ENCODE results near the gene CRB2.
"Not testable (repeated sequence)": the region's sequence is repeated elsewhere in the genome, so short reads cannot be mapped to it uniquely, and the experiment has no call there.

The CRB2 gene

DNA sequence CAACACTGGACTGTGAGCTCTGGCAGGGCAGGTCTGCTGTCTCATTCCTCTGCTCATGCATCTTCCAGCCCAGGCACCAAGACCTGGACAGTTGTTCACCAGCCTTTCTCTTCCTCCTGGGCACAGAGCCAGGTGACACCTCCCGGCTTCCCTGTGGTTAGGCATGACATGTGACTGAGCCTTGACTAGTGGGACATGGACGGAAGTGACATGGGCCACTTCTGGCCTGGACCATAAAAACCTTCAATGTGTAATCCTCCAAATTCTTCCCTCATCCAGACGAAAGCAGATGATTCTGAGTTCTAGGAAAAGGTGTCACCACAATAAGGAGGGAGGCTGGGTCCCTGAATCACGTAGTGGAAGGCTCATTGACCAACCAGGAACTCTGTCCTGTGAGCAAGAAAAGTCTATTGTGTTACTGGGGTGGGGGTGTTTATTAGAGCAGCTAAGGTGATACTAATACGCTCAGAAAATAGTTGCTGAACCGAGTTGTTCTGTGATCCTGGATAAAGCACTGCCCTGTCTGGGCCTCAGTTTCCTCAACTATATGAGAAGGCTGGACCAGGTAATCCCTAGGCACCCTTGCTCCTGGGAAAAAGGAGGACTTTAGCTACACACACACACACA lies 26.6 kb upstream of the CRB2 start:
- no peak for DNase-seq

DNA sequence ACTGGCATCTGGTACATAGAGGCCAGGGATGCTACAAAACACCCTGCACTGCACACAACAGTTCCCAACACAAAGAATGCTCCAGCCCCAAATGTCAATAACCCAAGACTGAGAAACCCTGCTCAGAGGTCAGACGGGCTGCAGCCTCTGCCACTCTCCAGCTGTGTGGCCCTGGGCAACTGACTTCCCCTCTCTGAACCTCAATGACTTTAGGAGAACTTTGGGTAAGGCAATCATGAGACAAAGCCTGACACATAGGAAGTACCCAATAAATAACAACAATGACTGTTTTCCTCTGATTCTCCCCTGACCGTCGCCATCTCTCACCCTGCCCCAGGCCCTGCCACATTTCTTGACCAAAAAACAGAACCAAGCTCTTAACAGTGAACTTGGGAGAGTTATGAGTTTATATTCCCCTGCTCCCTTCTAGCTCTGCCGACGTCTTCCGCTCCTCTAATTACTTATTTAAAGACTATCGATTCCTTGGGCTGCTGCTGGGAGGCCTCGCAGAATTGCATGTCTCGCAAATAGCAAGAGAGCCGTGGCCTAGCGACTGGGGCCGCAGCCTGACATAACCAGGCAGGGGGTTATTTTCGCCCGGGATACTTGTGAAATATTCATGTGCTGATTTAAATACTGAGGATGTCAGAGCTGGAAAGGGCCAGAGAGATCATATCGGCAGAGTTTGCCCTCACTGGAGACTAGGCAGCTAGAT lies 24.5 kb upstream of the CRB2 start:
- DNase-seq, result no peak

DNA sequence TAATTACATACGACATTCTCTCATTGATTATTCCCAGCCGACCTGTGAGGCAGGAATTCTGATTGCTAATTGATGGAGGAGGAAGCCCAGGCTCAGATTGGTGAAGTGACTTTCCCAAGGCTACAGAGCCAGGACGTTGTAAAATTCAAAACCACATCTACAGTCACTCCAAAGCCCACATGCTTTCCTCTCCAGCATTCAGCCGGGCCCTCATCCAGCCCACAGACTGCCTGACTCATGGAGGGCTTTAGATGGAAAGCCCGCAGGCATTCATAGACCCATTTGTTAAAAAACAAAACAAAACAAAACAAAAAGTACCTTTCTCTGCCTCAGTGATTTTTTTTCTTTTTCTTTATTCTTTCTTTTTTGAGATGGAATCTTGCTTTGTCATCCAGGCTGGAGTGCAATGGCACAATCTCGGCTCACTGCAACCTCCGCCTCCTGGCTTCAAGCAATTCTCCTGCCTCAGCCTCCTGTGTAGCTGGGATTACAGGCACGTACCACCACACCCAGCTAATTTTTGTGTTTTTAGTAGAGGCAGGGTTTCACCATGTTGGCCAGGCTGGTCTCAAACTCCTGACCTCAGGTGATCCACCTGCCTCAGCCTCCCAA lies 22.8 kb upstream of the CRB2 start:
- DNase-seq, result not testable (repeated sequence)

DNA sequence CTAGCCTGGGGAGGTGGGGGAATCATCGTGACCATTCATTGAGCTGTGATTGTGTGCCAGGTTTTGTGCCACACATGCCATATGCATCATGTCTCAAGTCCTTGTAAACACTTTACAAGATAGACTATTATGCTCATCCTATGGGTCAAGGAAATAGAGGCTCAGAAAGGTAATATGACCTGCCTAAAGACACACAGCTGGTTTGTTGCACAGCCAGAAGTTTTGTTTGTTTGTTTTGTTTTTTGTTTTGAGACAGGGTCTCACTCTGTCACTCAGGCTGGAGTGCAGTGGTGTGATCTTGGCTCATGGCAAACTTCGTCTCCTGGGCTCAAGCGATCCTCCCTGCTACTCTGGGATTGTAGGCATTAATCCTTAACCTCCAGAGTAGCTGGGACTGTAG lies 21.4 kb upstream of the CRB2 start:
- no peak for DNase-seq

DNA sequence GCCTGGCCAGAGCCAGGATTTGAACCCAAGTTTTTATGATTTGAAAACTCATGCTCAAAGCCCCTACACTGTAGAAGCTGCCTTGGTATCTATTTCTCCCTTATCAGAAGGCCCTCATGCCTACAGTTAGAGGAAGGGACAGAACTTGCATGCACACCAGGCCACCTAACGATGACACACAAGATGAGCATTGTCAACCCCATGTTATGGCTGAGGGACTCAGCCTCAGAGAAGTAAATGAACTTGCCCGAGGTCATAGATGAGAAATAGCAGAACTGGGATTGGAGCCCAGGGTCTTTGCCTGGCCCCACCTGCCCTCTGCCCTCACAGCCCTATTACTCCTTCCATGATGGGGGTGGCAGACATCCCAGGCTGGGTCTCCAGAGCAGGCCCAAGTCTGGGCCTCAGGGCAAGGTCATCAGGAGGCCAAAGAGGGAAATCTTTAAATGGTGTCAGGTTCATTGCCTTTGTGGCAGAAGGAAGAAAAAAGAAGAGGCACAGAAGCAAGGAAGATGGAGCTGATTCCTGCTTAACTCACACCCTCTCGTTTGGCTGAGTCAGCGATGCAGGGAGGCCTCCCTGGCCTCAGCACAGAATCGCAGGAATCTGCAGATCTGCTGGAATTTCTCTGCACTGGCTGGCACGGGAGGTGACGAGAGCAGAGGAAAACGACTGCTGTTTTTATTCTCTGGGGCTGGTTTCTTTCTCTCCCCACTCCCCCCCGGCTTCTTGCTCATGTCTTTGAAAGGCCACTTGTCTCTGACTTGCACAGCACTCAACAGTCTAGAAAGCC lies 20.6 kb upstream of the CRB2 start:
- no peak for DNase-seq

DNA sequence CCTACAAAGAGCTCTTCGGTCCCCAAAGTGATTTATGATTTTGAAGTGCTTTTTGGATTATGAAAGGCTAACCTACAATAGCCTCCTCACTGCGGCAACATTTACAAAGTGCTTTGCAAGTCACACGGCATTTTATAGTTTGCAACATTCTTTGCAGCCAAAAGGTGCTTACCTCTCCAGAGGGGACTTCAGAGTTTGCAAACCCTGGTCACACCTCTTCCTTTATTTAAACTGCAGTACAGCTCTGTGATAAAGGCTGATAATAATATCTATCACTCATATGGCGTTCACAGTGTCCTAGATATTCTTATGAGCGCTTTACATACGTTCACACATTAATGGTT lies 20.0 kb upstream of the CRB2 start:
- DNase-seq, result no peak

DNA sequence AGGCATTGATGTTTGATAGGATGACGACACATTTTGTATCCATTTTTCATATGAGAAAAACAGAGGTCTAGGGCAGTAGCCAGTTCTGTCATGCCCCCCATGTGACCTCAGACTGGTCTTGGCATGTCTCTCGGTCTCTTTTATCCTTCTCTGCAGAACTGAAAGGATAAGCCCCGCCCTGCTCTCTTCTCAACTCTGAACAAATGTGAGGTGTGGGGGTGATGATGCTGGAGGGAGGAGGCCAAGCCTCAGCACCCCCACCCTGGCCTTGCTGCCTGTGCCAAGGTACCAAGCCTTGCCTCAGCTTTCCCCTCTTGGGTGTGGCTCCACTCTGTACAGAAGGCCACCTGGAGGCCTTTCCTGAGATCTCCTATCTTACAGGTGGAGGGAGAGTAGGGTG lies 19.5 kb upstream of the CRB2 start:
- DNase-seq, result no peak

DNA sequence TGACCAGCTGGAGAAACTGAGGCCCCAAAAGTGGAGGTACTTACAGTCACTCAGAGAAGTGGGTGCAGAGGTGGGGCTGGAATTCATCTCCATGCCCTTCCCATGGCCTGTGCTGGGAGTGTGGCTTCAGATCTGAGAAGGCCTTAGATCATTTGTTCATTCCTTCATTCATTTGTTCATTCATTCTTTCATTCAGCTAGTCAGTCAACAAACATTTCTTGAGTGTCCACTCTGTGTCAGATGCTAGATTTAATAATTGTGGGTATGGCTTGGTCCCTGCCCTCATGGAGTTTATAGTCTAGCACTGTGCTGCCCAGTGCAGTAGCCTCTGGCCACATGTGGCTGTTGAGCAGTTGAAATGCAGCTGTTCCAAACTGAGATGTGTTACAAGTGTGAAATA lies 19.0 kb upstream of the CRB2 start:
- DNase-seq, result no peak

DNA sequence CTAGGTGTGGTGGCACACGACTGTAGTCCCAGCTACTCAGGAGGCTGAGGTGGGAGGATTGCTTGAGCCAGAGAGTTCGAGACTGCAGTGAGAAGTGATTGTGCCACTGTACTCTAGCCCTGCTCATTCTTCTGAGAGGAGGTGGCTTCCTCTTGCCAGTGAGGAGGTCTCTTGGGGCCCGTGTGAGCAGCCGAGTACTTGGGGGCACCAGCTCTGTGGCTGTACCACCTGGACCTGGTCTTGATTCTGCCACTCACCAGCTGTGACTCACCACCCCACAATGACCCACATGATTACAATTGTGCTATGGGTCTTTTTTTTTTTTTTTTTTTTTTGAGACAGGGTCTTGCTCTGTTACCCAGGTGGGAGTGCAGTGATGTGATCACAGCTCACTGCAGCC lies 18.0 kb upstream of the CRB2 start:
- no peak for DNase-seq

DNA sequence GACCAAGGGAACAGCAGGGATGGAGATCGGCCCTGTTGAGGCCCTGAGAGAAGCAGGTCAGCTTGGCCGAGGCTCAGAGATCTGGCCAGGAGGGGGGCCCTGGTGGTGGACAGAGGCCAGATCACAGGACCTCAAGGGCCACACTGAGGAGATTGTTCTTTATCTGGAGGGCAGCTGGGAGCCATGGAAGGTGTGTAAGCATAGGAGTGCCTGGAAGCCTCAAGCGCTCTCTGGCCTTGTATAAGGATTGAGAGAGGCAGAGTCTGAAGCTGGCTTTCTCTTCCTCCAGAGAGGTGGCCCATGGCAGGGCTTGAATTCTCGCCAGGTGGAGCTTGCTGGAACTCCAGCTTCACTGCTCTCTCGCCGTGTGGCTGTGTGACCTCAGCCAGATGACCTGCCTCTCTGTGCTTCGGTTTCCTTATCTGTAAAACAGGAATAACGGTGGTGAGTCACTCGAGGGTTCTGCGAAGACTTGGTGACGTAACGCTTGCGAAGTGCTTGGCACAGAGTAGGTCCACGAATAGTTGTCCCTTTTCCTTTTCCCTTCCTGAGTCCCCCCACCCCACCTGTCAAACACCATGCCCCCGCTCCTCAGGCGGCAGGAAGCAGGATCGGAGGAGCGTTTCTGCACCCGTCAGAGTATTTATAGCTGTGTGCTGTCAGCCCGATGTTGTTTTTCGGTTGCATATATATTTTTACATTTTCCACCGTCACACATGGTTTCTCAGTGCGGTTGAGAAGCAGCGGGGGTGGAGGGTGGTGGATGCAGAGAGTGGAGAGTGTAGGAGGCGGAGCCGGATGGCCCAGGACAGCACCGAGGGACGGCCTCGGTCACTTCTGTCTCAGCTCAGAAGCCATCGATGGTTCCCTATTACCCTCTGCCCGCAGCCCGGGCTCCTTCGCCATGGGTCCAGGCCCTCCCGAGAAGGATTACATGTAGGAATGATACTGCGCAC lies 17.0 kb upstream of the CRB2 start:
- DNase-seq, result peak; percentile 85

DNA sequence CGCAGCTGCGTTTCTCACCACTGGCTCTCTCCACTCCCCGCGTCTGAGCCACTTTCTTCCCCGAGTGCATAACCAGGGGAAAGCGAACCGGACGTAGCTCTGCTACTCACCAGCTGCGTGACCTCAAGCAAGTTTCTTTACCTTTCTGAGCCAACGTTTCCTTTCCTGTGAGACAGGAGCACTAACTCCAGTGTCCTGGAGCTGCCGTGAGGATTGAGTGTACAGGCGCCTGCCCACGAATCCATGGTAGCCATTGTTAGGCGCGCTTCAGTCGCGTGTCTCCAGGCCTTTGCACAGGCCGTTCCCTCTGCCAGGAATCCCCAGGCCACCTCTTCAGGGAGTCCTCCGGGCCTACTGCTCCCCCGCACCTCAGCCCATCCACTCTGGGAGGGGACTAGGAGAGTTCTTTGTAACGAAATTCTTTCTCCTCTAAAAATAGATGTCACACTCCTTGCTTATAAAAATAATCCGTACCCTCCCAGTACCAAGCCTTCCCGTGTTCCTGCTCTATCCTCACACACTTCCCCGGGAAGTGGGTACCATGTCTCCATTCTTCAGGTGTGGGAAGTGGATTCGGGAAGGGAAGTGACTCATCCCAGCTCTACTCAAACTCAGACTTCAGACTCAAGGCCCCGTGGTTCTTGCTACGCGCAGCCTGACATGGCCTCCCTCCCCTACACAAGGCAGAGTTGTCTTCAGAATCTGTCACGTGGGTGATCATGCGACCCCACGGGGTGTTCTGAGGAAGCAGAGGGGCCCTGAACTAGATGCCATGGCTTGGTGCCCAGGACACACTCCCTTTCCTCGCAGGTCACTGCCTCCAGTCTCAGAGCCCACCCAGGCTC lies 16.1 kb upstream of the CRB2 start:
- peak; percentile 75 for DNase-seq

DNA sequence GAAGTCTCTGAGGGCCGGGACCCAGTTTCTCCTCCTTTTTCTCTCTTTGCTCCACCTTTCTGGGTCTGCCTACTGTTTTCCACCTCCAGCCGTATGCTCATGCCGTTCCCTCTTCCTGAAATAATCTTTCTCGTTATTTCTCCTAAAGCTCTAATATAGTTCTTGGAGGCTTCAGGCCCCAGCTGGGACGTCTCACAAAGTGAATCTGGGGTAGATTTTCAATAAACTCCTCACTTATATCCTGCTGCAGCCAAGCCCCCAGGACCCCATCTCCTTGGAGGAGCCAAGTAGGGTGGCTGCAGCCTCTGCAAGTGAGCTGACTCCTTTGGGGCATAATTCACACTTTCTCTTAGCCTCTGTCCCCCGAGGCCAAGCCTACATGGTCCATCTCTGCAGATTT lies 14.2 kb upstream of the CRB2 start:
- DNase-seq, result no peak

DNA sequence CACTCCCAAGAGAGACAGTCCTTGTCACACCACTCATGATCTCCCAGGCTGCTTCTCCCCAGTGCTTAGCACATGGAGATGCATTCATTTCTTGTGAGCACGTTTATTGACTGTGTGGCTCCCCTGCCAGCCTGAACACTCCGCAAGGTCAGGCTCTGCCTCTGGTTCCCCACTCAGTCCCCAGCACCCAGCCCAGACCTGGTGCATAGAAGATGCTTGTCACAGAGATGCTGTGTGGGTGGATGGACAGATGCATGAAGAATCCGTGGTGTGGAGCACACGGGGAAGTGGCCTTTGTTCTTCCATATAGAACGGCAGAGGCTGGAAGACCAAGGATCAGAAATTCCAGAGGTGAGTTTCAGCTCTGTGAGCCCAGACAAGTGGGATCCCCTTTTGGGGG lies 13.8 kb upstream of the CRB2 start:
- DNase-seq, result no peak

DNA sequence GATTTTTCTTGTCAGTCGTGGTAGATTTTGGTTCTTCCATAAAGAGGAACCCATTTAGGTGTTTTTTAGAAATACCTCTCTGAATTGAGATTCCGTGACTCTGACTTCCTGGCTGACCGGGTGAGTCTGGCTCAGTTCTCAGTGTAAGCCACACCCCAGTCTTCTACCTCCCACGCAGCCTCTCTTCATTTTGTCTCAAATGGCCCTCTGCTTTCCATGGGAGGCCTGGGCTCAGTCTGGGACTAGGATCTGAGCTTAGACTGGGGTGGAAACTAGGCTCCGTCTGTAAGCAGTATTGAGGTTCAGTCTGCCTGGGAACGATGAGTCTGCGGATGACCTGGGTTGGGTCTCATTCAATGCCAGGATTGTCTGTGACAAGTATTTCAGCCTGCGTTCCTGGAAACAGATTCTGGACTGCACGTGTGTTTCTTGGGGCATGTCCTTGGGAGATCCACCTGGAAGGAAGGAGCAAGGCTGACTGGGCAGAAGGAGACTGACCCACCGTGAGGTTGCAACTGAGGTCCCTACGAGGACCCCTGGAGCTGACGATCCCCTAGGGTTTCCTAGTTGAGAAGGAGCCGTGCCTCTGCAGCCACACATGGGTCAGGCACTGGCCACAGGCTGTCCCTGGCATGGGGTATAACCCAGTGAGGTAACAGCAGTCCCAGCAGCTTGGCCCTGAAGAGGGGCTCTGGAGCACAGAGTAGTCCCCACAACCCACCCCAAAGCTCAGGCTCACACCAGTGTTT lies 12.4 kb upstream of the CRB2 start:
- no peak for DNase-seq

DNA sequence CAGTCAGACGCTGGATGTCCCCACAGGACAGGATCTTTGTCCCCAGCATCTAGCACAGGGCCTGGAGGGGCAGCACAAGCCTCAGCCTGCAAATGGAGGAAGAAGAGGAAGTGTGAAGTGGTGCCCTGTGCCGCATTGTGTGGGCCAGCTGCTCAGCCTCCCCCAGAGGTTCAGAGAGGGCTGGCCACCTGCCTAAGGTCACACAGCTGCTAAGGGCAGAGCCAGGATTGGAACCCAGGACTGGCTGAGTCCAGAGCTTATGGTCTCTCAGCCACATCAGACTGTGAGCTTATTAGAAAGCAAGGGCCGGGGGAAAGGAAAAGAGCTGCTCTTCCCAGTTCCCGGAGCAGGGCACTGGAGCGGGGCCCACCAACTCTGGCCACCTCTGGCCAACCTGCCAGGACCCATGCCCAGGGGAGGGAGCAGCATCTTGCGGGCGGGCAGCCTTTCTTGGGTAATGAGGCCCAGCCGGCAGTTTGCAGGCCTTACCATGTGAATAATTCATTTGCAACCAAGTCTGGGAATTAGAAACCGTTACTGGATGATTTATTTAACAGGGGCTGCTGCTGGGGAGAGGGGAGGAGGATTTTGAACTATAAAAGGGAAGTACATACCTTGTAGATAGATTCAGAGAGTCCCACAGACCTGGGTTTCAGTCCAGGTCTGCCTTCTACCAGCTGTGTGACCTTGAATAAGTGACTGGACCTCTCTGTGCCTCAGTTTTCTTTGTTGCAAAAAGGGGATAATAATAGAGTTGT lies 11.6 kb upstream of the CRB2 start:
- DNase-seq, result no peak

DNA sequence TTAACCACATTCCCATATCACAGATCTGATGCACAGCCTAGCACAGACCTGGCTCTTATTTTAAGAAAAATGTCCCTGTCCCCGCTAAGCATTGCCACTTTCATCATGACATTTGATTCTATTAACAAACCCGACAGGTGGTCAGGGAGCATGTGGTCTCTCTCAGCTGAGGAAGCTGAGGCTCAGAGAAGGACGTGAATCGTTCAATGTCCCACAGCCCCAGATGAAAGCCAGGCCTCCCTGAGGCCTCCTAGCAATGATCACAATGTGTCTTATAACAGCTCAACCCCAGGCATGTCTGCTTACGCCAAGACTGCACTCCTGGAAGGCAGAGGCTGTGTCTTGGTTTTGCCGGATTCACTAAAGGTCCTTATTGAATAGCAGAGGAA lies 10.4 kb upstream of the CRB2 start:
- DNase-seq, result no peak

DNA sequence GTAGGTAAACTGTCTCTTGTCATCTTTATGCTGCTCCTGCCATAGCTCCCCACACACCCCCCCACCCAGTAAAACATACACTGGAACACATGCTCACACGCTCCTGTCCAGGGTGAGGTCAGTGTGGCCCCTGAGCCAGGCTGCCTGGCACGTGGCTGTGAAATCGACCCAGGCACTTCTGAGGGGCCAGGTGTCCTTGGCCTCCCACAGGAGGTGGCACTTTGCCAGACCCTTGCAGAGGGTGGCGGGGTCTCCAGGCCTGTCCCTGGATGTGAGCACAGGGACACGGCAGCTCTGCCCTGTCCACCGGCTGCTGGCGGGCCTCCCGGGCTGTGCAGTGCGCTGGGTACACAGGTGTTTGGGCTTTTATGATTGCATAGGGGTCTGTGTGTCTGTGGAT lies 10.0 kb upstream of the CRB2 start:
- no peak for DNase-seq

DNA sequence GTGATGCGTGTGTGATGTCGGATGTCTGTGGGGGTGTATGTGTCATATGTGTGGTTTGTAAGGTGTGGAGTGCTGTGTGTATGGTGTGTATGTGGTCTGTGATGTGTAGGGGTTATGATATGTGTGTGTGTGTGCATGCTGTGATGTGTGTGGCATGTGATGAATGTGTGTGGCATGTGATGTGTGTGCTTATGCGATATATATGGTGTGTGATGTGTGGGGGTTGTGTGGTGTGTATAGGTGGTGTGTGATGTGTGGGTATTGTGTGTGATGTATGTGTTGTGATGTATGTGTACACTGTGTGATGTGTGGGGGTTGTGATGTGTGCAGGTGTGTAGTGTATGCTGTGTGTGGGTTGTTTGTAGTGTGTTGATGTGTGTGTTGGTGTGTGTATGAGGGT lies 9.2 kb upstream of the CRB2 start:
- DNase-seq, result no peak

DNA sequence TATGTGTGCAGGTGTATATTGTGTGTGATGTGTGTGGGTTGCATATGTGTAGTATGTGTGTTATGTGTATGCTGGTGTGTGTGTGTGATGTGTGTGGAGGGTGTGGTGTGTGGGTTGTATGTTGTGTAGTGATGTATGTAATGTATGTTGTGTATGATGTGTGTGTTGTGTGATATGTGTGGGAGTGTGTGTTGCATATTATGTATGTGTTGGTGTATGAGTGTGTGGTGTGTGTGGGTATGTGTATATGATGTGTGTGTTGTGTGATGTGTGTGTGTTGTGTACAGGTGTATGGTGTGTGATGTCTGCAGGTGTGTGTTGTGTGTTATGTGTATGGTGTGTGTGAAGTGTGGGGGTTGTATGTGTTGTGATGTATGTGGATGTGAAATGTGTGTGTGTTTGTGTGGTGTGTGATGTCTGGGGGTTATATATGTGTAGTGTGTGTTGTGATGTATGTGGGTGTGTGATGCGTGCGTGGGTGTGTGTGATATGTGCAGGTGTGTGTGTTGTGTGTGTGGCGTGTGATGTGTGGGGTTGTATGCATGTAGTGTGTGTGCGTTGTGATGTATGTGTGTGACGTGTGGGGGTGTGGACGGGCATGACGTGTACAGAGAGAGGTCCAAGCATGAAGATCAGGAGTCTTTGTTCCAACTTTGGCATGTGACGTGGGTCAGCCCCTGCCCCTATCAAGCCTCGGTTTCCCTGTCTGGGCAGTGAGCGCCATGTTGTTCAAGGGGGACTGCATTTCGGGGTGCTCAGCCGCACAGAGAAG lies 8.5 kb upstream of the CRB2 start:
- DNase-seq, result no peak

Data from activated CD8-positive, alpha-beta memory T cell treated with anti-CD3 and anti-CD28 coated beads, Interleukin-2, amount 50 U/mL, for 48 hours (primary cell).